Peyer's patch (tissue), 4 donors: ENCODE measurements around the gene CCDC167.

Experiments used
- CTCF ChIP-seq, 6 experiments: fragments of 450-650 bp in 4 of 6; fragments of 200-600 bp in 2 of 6; sonication (generic) in 1 of 6; IDR thresholded peaks; one replicate each; pipeline ENCODE4 v1.5.1; 2017 to 2019; ENCODE audit warnings: antibody characterized with exemption in 6 of 6, mild to moderate bottlenecking in 3 of 6, moderate library complexity in 1 of 6
- POLR2A ChIP-seq, 2 donors: fragments of 450-650 bp; IDR thresholded peaks; one replicate each; pipeline ENCODE4 v1.5.1; 2017; ENCODE audit warnings: antibody characterized with exemption in 2 of 2, mild to moderate bottlenecking in 2 of 2, moderate library complexity in 2 of 2

GRCh38 chr6:37454420-37455140 lies 45.1 kb downstream of the CCDC167 start:
- TF ChIP-seq CTCF (IDR thresholded peaks at IDR 0.05) (no peak), POLR2A (IDR thresholded peaks at IDR 0.05) (no peak)
